ENCODE measurements around the gene SPINT4. TPM values are rescaled to one million over a fixed set of nuclear protein-coding genes. Genes with fewer than 3 reads are reported as not detected.
"Not testable (repeated sequence)": the region's sequence is repeated elsewhere in the genome, so short reads cannot be mapped to it uniquely, and the experiment has no call there.

Gene SPINT4
- not detected in 2 replicates for total RNA-seq (2014; rRNA removed; shearing (Covaris generic); ENCODE audit: low replicate concordance)

DNA sequence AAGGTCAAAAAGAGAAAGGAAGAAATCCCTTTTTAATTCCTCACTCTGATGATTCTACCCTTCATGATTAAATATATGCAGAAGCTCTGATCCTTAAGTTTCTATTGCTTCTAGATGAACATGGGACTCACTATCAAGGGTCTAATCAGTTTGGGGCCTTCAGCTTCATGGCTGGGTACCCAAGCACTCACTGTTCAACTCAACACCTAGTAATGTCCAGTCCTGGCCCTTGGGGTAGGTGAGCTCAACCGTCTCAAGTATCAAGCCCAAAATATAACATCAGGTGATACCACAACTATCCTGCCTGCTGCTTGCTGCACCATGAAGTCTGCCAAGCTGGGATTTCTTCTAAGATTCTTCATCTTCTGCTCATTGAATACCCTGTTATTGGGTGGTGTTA, at the start of gene SPINT4:
Gene SPINT4, plus strand, starts transcription at position 301 of the 400 bp plus-strand sequence. Its CDS starts 21 bp downstream, at position 322.
- no peak for DNase-seq (ENCODE audit: low read depth)
- in situ Hi-C loops (cut with HindIII; ENCODE audit: low pct_unique_long_range_greater_than_20kb, low sequenced_read_pairs): no loop called here

DNA sequence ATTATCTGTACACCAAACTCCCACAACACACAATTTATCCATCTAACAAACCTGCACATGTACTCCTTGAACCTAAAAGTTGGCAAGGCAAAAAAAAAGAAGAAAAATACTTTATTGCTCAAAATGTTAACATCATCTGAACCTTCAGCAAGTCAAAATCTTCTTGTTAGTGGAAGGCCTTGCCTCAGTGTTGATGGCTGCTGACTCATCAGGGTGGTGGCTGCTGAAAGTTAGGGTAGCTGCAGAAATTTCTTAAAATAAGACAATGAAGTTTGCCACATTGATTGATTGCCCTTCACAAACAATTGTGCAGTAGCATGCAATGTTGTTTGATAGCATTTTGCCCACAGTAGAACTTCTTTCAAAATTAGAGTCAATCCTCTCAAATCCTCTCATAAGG, 49.4 kb upstream of the SPINT4 start:
- DNase-seq (ENCODE audit: low read depth): no peak
- in situ Hi-C loops (cut with HindIII; ENCODE audit: low pct_unique_long_range_greater_than_20kb, low sequenced_read_pairs): no loop called here

DNA sequence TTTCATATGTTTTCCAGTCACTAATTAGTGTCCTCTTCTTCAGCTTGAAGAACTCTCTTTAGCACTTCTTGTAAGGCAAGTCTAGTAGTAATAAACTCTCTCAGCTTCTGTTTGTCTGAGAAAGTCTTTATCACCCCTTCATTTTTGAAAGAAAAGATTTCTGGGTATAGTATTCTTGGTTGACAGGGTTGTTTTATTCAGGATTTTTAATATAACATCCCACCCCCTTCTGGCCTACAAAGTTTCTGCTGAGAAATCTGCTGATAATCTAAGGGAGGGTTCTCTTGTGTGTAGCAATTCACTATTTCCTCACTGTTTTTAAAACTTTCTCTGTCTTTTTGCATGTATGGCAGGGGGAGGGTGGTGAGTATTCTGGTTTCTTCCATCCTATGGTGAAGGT, 42.5 kb upstream of the SPINT4 start:
- no peak for DNase-seq (ENCODE audit: low read depth)
- in situ Hi-C loops (cut with HindIII; ENCODE audit: low pct_unique_long_range_greater_than_20kb, low sequenced_read_pairs): no loop called here

DNA sequence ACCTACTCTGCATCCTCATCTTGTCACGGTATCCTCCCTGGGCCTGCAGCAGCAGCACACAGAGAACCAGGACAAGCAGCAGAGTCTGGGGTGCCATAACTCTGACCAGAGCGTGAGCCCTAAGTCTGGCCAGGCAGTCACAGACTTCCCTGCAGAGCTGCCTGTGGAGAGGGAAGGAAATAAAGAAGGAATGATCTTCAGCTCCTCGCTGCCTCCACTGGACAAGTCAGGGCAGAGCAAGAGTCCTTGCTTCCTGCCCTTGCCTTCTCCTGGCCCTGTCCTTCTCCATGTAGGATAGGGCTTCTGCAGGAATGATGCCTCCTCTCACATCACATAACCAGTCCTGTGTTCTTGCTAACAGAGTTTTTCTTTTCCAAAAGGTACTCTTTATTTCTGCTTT, 36.3 kb upstream of the SPINT4 start:
- DNase-seq (ENCODE audit: low read depth): no peak
- in situ Hi-C loops (cut with HindIII; ENCODE audit: low pct_unique_long_range_greater_than_20kb, low sequenced_read_pairs): no loop called here

DNA sequence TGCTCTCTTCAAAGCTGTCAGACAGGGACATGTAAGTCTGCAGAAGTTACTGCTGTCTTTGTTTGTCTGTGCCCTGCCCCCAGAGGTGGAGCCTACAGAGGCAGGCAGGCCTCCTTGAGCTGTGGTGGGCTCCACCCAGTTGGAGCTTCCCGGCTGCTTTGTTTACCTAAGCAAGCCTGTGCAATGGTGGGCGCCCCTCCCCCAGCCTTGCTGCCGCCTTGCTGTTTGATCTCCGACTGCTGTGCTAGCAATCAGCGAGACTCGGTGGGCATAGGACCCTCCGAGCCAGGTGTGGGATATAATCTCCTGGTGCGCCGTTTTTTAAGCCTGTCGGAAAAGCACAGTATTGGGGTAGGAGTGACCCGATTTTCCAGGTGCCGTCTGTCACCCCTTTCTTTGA, 28.8 kb upstream of the SPINT4 start:
- DNase-seq (ENCODE audit: low read depth); in situ Hi-C loops (cut with HindIII; ENCODE audit: low pct_unique_long_range_greater_than_20kb, low sequenced_read_pairs): not testable (repeated sequence)

DNA sequence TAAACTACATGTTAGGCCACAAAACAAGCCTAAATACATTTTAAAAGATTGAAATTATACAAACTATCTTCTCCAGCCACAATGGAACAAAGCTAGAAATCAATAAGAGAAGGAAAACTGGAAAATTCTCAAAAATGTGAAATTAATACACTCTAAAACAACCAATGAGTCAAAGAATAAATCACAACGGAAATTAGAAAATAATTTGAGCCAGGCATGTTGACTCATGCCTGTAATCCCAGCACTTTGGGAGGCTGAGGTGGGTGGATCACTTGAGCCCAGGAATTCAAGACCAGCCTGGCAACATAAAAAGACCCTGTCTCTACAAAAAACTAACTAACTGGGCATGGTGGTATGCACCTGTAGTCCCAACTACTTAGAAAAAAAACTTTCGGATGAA, 26.7 kb upstream of the SPINT4 start:
- in situ Hi-C loops (cut with HindIII; ENCODE audit: low pct_unique_long_range_greater_than_20kb, low sequenced_read_pairs): no loop called here
- no peak for DNase-seq (ENCODE audit: low read depth)

DNA sequence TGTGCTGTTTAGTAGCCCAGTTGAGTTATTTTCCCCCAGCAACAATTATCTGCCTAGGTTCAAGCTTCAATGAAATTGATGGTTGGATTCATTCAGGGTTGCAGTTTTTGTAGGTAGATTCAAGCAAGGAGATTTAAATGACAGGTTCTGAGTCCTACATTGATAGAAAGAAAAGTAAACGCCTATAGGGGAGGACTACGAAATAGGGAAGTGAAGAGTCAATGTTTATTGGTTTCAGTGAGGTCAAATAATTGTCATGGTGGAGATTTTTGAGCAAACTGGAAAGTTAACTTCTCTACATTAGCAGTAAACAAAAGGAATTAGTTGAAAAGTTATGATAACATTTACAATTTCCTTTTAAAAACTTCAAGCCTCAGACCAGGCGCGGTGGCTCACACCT, 21.0 kb upstream of the SPINT4 start:
- in situ Hi-C loops (cut with HindIII; ENCODE audit: low pct_unique_long_range_greater_than_20kb, low sequenced_read_pairs): no loop called here
- no peak for DNase-seq (ENCODE audit: low read depth)

DNA sequence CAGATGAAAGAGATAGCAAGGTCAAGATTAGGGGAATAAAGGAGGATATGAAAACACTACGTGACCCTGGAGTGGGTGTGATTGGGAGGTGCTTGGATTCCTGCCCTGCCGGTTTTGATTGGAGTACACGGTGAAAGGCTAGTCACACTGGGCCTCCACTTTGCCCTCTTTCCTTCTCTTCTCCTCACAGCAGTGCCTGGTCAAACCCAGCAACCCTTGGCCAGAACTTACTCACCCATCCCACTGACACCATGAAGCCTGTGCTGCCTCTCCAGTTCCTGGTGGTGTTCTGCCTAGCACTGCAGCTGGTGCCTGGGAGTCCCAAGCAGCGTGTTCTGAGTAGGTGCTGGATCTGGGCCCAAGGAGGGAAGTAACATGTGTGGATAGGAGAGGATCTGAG, 20.3 kb upstream of the SPINT4 start, which contains the start of gene WFDC13:
Gene WFDC13, plus strand, starts transcription at position 166 of the 400 bp plus-strand sequence. Its CDS starts 86 bp downstream, at position 252.
- in situ Hi-C loops (cut with HindIII; ENCODE audit: low pct_unique_long_range_greater_than_20kb, low sequenced_read_pairs): no loop called here
- no peak for DNase-seq (ENCODE audit: low read depth)

DNA sequence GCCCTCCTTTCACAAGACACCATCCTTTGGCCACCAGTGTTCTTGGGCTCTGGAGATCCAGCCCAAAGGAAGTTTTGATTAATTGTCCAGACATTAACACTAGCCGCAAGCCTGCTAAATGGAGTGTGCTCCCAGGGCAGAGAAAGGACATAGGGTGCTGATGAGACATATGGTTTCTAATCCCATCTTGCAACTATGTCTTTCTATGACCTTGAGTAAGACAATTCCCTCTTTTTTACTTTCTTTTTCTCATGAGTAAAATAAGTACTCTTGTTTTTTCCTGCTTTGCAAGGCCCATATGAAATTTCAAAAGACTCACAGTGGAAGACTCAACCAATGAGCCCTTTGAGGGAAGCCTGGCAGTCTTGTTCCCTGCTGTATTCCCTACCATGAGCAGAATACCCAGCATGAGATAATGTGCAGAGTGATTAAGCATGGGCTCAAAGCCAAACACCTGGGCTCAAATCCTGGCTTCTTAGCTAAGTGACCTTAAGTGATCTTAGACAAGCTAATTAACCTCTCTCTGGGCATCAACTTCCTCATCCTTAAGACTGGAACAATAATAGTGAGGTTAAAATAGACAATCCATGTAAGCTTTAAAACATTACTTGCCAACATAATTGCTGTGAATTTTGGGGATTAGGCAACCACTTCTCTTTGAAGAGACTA, 17.0 kb upstream of the SPINT4 start, which contains the start of gene WFDC10B:
Gene WFDC10B, minus strand, starts transcription at position 51 of the 669 bp plus-strand sequence. CDS start 19,027 bp downstream, outside the sequence.
- in situ Hi-C loops (cut with HindIII; ENCODE audit: low pct_unique_long_range_greater_than_20kb, low sequenced_read_pairs): no loop called here
- DNase-seq (ENCODE audit: low read depth): no peak

DNA sequence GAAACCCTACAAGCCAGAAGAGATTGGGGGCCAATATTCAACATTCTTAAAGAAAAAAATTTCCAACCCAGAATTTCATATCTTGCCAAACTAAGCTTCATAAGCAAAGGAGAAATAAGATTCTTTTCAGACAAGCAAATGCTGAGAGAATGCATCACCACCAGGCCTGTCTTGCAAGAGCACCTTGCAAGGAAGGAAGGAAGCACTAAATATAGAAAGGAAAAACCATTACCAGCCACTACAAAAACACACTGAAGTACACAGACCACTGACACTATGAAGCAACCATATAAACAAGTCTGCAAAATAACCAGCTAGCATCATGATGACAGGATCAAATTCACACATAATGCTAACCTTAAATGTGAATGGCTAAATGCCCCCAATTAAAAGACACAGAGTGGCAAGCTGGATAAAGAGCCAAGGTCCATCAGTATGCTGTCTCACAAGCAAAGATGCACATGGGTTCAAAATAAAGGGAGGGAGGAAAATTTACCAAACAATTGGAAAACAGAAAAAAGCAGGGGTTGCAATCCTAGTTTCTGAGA, 5.9 kb upstream of the SPINT4 start:
- in situ Hi-C loops (cut with HindIII; ENCODE audit: low pct_unique_long_range_greater_than_20kb, low sequenced_read_pairs): not testable (repeated sequence)

DNA sequence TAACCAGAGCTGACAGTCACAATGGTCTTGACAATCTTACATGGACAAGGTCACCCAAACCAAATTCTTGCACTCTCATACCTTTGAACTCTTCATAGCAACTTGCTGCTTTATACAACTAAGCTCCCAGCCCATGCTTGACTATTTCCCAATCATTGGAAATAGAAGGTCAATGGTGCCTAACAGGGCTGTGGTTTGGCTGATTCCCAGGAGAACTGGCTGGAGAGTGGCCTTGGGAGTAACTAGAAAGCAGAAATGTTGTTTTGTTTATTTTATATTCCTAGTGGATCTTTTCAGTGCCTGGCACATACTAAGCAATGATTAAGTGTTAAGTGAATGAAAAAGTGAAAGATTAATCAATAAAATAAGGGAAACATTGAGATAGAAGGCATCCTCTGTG, 3.0 kb downstream of the SPINT4 start:
- in situ Hi-C loops (cut with HindIII; ENCODE audit: low pct_unique_long_range_greater_than_20kb, low sequenced_read_pairs): no loop called here
- DNase-seq (ENCODE audit: low read depth): no peak

More for the DNA sequence above, 5.9 kb upstream of the SPINT4 start:
- not testable (repeated sequence) for DNase-seq (ENCODE audit: low read depth)

DNA sequence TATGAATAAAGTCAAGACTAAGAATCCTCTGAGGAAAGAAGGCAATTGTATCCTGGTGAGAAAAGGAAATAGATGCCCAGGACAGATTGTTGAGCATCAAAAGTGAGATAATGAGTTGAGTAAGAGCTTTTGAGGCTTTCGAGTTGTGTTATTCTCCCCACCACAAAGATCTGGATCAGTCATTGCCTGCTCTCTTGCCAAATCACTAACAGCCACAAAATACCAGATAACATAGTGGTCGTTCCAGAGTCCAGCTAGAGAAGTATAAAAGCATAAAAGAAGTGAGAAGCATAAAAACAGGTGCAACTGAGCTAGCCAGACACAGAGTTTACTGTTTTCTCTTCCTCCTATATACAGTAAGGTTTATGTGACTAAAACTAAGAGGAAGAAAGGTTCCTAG, 4.9 kb downstream of the SPINT4 start:
- in situ Hi-C loops (cut with HindIII; ENCODE audit: low pct_unique_long_range_greater_than_20kb, low sequenced_read_pairs): no loop called here
- no peak for DNase-seq (ENCODE audit: low read depth)

DNA sequence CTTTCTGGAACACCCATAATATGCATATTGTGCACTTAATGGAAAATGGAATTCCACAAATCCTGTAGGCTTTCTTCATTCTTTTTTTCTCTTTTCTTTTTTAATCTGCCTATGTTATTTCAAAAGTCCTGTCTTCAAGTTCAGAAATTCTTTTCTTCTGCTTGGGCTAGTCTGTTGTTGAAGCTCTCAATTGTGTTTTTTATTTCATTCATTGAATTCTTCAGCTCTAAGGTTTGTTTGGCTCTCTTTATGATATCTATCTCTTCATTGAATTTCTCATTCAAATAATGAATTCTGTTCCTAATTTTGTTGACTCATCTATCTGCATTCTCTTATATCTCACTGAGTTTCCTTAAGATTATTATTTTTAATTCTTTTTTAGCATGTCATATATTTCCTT, 10.1 kb downstream of the SPINT4 start:
- no peak for DNase-seq (ENCODE audit: low read depth)
- in situ Hi-C loops (cut with HindIII; ENCODE audit: low pct_unique_long_range_greater_than_20kb, low sequenced_read_pairs): no loop called here

DNA sequence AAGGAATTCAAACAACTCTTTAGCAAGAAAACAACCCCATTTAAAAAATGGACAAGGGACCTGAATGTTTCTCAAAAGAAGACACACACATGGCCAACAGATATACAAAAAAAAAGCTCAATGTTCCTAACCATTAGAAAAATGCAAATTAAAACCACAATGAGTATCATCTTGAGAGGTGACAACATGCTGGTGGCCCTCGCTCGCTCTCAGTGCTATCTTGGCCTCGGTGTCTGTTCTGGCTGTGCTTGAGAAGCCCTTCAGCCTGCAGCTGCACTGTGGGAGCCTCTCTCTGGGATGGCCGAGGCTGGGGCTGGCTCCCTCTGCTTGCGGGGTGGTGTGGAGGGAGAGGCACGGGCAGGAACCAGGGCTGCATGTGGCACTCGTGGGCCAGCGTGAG, 13.4 kb downstream of the SPINT4 start:
- in situ Hi-C loops (cut with HindIII; ENCODE audit: low pct_unique_long_range_greater_than_20kb, low sequenced_read_pairs): no loop called here

DNA sequence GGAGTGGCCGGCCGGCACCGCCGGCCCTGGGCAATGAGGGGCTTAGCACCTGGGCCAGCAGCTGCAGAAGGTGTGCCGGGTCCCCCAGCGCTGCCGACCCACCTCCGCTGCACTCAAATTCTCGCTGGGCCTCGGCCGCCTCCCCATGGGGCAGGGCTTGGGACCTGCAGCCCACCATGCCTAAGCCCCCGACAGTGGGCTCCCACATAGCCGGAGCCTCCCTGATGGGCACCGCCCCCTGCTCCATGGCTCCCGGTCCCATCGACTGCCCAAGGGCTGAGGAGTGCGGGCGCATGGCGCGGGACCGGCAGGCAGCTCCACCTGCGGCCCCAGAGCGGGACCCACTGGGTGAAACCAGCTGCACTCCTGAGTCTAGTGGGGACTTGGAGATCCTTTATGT, 13.8 kb downstream of the SPINT4 start:
- no peak for DNase-seq (ENCODE audit: low read depth)
- in situ Hi-C loops (cut with HindIII; ENCODE audit: low pct_unique_long_range_greater_than_20kb, low sequenced_read_pairs): no loop called here

More for the DNA sequence above, 13.4 kb downstream of the SPINT4 start:
- no peak for DNase-seq (ENCODE audit: low read depth)

DNA sequence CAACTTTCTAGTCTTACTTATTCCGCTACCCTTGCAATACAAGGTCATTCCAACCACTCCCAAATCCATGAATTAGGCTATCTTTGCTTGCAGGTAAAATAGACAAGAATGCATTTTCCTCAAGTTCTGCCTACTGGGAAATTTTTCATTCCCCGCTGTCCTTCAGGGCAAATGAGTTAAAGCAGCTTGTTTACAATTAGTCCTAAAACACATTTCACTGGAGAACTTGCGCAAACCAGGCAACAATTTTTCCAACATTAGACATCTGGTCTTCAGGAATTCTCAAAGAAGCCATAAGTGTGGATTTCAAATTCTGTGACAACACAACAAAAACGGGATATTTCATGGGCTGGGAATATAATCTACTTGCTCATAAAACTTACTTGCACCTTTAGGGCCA, 20.4 kb downstream of the SPINT4 start:
- in situ Hi-C loops (cut with HindIII; ENCODE audit: low pct_unique_long_range_greater_than_20kb, low sequenced_read_pairs): no loop called here
- no peak for DNase-seq (ENCODE audit: low read depth)

DNA sequence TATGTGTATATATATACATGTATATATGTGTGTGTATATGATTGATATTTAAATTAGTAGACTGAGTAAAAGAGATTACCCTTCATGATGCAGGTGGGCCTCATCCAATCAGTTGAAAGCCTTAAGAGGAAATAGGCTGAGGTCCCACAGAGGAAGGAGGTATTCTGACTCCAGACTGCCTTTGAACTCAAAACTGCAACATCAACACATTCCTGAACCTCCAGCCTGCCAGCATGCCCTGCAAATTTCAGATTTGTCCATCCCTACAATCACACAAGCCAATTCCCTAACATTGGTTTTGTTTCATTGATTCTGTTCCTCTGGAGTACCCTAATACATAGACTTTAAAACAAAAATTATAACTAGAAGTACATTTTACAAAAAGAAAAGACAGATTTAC, 22.9 kb downstream of the SPINT4 start:
- in situ Hi-C loops (cut with HindIII; ENCODE audit: low pct_unique_long_range_greater_than_20kb, low sequenced_read_pairs): no loop called here
- DNase-seq (ENCODE audit: low read depth): no peak

DNA sequence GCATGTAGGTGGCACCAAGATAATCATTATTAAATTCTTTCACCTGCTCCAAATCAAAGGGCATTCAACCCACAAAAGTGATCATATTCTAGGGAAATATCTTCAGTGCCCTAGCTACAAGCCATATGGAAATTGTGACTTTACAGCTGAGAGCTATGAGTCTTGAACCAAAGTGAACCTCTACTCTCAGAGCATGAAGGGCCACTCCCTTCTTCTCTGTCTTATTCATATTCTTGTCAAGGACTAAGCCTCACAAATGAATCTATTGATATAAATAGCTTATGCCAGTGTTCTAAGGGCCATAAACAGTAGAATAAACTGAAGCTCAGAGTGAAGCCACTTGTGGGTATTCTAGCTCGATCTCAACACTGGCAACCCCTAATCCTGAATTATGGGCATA, 29.6 kb downstream of the SPINT4 start:
- in situ Hi-C loops (cut with HindIII; ENCODE audit: low pct_unique_long_range_greater_than_20kb, low sequenced_read_pairs): no loop called here
- no peak for DNase-seq (ENCODE audit: low read depth)

DNA sequence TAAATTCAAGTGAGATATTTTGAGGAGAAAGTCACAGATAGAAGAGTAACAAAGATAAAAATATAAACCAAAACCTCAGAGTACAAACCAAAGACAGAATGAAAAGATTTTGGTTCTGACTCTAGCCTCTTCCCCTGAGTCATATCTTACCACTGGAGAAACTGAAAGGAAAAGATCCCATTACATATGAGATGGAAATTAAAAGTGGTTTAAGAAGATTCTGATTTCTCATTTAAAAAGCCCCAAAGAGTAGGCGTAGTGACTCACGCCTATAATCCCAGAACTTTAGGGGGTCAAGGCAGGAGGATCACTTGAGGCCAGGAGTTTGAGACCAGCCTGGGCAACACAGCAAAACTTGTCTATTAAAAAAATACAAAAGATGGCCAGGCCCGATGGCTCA, 30.6 kb downstream of the SPINT4 start:
- in situ Hi-C loops (cut with HindIII; ENCODE audit: low pct_unique_long_range_greater_than_20kb, low sequenced_read_pairs): no loop called here
- DNase-seq (ENCODE audit: low read depth): no peak

DNA sequence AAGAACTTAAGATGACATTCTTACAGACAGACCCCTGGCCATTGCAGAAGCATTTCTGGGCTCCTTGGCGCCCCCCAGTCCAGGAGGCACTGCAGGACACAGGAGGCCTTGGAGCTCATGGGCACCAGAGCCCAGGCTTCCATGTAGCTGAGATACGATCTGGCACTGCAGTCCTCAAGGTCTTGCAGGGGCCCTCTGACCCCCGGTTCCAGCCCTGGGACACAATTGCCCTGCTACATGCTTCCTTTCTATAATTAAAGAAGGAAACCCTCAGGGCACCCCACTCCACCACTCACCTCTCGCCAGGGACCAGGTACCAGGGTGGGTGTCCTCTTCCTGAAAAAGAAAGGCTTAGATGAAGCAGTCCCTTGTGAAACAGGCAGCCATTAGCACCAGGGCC, 35.9 kb downstream of the SPINT4 start:
- in situ Hi-C loops (cut with HindIII; ENCODE audit: low pct_unique_long_range_greater_than_20kb, low sequenced_read_pairs): no loop called here
- no peak for DNase-seq (ENCODE audit: low read depth)

Measured in Caki2 (cell line).